Transverse colon (tissue), 3 donors: ENCODE measurements around the gene SPIN1.

Experiments used
- CTCF ChIP-seq, 5 experiments: fragments of 200-600 bp in 3 of 5; fragments of 450-650 bp in 2 of 5; sonication (generic) in 3 of 5; IDR thresholded peaks; 1 replicate in 2 of 5; 2 replicates in 3 of 5; pipeline ENCODE4 v1.5.1; 2016 to 2017; ENCODE audit warnings: antibody characterized with exemption in 5 of 5, inconsistent platforms in 3 of 5, mild to moderate bottlenecking in 2 of 5, moderate library complexity in 1 of 5
- EP300 ChIP-seq: sonication (generic); formaldehyde crosslinking; IDR thresholded peaks from one replicate; pipeline ENCODE4 v1.6.1; 2017; ENCODE audit warnings: antibody characterized with exemption, low read depth
- POLR2A ChIP-seq: fragments of 450-650 bp; IDR thresholded peaks from one replicate; pipeline ENCODE4 v1.6.1; 2016; ENCODE audit warnings: antibody characterized with exemption, mild to moderate bottlenecking, moderate library complexity

DNA sequence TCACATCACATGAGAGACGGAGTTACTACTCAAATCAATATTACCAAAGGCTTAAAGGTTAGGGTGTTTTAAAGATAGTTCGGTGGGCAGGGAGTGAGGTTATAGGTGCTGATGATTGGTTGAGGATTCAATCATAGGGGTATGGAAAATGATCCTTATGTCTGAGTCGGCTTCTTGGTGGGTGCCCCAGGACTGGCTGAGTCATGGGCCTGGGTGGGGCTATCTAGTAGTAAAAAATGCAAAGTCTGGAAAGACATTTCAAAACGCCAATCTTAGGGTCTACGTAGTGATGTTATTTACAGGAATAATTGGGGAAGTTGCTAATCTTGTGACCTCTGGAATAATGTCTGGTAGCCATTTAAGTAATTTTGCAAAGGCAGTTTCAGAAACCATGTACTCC lies 15.2 kb upstream of the SPIN1 start:
- TF ChIP-seq CTCF (IDR thresholded peaks at IDR 0.05) (no peak), POLR2A (no peak), EP300 (no peak)
